Esophagus (tissue), 2 donors: Measurements from ENCODE around the gene LCE2B. TPM values are rescaled to one million over a fixed set of nuclear protein-coding genes. Genes with fewer than 3 reads are reported as not detected.

Experiments used
- H3K27ac ChIP-seq, 2 donors: one replicate each; pipeline ENCODE4 v1.5.1; 2013; ENCODE audit warnings: low read depth in 2 of 2, mild to moderate bottlenecking in 2 of 2, inconsistent platforms in 1 of 2, low read length in 1 of 2, moderate library complexity in 1 of 2
- H3K27me3 ChIP-seq, 2 donors: one replicate each; pipeline ENCODE4 v1.6.1; 2013; ENCODE audit warnings: low read length in 2 of 2, control low read depth in 1 of 2, mild to moderate bottlenecking in 1 of 2; ENCODE audit not compliant: insufficient read depth in 2 of 2, control insufficient read depth in 1 of 2
- H3K36me3 ChIP-seq, 2 donors: one replicate each; pipeline ENCODE4 v1.6.1; 2013; ENCODE audit warnings: low read length in 1 of 2; ENCODE audit not compliant: control insufficient read depth in 2 of 2, insufficient read depth in 2 of 2
- H3K4me1 ChIP-seq, 2 donors: one replicate each; pipeline ENCODE4 v1.6.1; 2013; ENCODE audit warnings: low read length in 1 of 2; ENCODE audit not compliant: control insufficient read depth in 2 of 2, insufficient read depth in 2 of 2
- H3K4me3 ChIP-seq, 2 donors: one replicate each; pipeline ENCODE4 v1.5.1; 2013; ENCODE audit warnings: low read length in 2 of 2, mild to moderate bottlenecking in 2 of 2, low read depth in 1 of 2, moderate library complexity in 1 of 2
- H3K9me3 ChIP-seq, 2 donors: one replicate each; pipeline ENCODE4 v1.6.1; 2013; ENCODE audit warnings: mild to moderate bottlenecking in 2 of 2, low read depth in 1 of 2, low read length in 1 of 2, moderate library complexity in 1 of 2; ENCODE audit not compliant: control insufficient read depth in 2 of 2, insufficient read depth in 1 of 2
- WGBS, 2 donors: extraction: QIAGEN DNeasy Blood & Tissue Kit; methylation state at CpG; one replicate each; pipeline ENCODE4 v1.1.7; 2013; 5-methylcytosine and 5-hydroxymethylcytosine counted together
- polyA plus RNA-seq, 2 donors: library from polyadenylated mRNA; stranded (reverse); fragments of 200-250 nt; gene quantifications; one replicate each; pipeline ENCODE4 v1.2.3, GENCODE V29; 2013
- donor health status: healthy with polysubstance abuse.
- donor health status: Bipolar disorder and iron deficiency.

Gene LCE2B
- polyA plus RNA-seq, 2 donors, result not detected

DNA sequence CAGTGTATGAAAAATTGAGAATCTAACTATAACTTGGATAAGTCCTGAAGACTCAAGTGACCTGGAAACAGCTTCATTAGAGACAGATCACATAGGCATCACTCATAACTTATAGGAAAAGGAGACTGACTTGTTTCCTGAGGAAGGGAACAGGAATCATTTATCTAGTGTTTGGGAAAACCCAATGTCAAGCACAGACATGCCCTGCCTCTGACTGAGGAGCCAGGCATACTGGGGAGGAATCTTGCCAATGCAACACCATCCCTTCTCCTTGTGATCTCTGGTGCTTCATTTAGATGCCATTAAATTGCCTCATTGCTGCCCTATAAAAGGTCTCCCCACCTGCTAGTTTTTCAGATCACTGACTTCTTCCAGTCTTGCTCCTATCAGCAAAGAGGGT, 32.3 kb downstream of the LCE2B start:
- Histone ChIP-seq H3K4me1 (peaks cover 0 to 2% of the 10 kb centered on the region in 2 donors), H3K4me3 (no peak overlapping the region), H3K9me3 (peaks cover 0 to 2% of the 10 kb centered on the region in 2 donors), H3K27ac (no peak overlapping the region), H3K27me3 (no peaks in the 10 kb centered on the region), H3K36me3 (no peaks in the 10 kb centered on the region)

DNA sequence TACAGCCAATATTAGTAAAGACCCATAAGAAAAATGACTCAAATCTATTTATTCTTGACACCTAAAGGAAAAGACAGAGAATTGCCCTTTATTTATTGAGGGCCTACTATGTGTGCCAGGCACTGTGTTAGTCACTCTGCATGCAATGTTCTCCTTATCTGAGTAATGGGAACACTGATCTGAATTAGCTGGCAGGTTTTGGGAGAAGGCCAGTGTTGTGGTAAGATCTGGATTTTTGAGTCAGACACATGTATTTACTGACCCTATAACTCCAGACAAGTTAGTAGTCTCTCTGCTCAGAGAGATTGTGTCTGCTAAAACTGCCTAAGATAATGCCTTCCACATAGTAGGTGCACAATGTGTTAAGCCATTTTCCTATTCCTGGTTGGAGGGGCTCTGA, 39.3 kb downstream of the LCE2B start:
- H3K27ac ChIP-seq, result no peak overlapping the region
- no peaks in the 10 kb centered on the region for H3K4me1 ChIP-seq
- no peaks in the 10 kb centered on the region for H3K9me3 ChIP-seq
- H3K4me3 ChIP-seq, result no peak overlapping the region
- no peaks in the 10 kb centered on the region for H3K27me3 ChIP-seq
- H3K36me3 ChIP-seq, result no peaks in the 10 kb centered on the region

DNA sequence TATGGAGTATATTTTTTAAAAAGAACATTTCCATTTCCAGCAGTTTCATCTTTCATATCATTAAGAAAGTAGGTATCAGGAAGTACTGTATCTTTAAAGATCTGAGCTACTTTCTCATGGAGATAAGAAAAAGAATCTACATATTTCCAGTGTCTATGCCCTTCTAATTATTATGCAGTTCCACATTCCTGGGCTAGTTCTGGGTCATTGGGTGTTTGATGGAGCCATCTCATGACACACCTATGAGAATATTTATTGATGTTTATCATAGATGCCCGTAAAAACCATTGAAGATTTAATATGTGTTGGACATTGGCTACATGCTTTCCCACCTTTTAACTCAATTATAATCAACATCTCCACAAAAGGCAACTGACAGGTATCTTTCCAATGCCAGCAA, 43.1 kb downstream of the LCE2B start:
- 72 to 78% methylated on average over 1 of the region's 1 CpG for WGBS, 2 donors
- Histone ChIP-seq H3K4me1 (no peaks in the 10 kb centered on the region), H3K27me3 (no peaks in the 10 kb centered on the region), H3K27ac (no peak overlapping the region), H3K4me3 (no peak overlapping the region), H3K36me3 (no peaks in the 10 kb centered on the region), H3K9me3 (no peaks in the 10 kb centered on the region)

DNA sequence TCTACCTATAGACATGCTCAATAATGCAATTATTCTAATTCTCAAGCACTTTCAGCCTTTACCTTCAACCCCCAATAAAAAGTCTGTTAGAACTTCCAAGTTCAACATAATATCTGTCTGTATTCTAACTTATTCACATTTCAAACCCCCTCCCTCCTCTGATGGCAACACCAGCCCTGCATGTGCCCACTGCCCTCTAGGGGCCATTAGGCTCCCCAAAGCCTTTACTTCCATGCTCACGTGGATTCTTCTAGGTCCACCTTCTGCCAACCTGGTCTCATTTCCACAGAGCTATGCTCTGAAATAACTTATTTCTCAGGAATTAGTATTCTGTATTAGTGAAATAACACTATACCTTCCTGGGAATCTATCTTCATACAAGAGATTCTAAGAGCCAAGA, 49.7 kb downstream of the LCE2B start:
- no peak overlapping the region for H3K4me3 ChIP-seq
- WGBS, 2 donors, result 29 to 55% methylated on average over 1 of the region's 1 CpG
- H3K27ac ChIP-seq, result no peak overlapping the region
- no peaks in the 10 kb centered on the region for H3K36me3 ChIP-seq
- H3K9me3 ChIP-seq, result no peaks in the 10 kb centered on the region
- H3K27me3 ChIP-seq, result no peaks in the 10 kb centered on the region
- H3K4me1 ChIP-seq, result no peaks in the 10 kb centered on the region

Other genes with a start within 250 kb of the LCE2B start
- under 1 TPM in 1 of 2 donors, not detected in 1; 0.18 TPM for gene LCE5A, start 175.3 kb upstream of the LCE2B start, polyA plus RNA-seq
- gene CRCT1, start 171.6 kb upstream of the LCE2B start, polyA plus RNA-seq, result 1,000 to 10,000 TPM in 1 of 2 donors, 100 to 1,000 TPM in 1; 659 to 3,090 TPM
- 100 to 1,000 TPM in 1 of 2 donors, 1 to 10 TPM in 1; 5.0 to 110 TPM for gene LCE3E, start 119.3 kb upstream of the LCE2B start, polyA plus RNA-seq
- 100 to 1,000 TPM in 1 of 2 donors, 1 to 10 TPM in 1; 3.6 to 546 TPM for gene LCE3D, start 105.6 kb upstream of the LCE2B start, polyA plus RNA-seq
- not detected for gene LCE3C, start 85.9 kb upstream of the LCE2B start, polyA plus RNA-seq
- not detected for gene LCE3B, start 72.3 kb upstream of the LCE2B start, polyA plus RNA-seq
- gene LCE3A, start 63.0 kb upstream of the LCE2B start, polyA plus RNA-seq, result not detected
- not detected for gene LCE2D, start 22.7 kb upstream of the LCE2B start, polyA plus RNA-seq
- not detected for gene LCE2C, start 10.8 kb upstream of the LCE2B start, polyA plus RNA-seq
- gene LCE2A, start 12.2 kb downstream of the LCE2B start, polyA plus RNA-seq, result not detected
- not detected for gene LCE4A, start 22.0 kb downstream of the LCE2B start, polyA plus RNA-seq
- 10 to 100 TPM in 1 of 2 donors, under 1 TPM in 1; 0.44 to 23.9 TPM for gene KPRP, start 71.9 kb downstream of the LCE2B start, polyA plus RNA-seq
- gene LCE1F, start 89.0 kb downstream of the LCE2B start, polyA plus RNA-seq, result not detected
- under 1 TPM in 1 of 2 donors, not detected in 1; 0.04 TPM for gene LCE1E, start 100.1 kb downstream of the LCE2B start, polyA plus RNA-seq
- gene LCE1D, start 110.6 kb downstream of the LCE2B start, polyA plus RNA-seq, result not detected
- under 1 TPM in 1 of 2 donors, not detected in 1; 0.32 TPM for gene LCE1C, start 120.5 kb downstream of the LCE2B start, polyA plus RNA-seq
- not detected for gene LCE1B, start 125.8 kb downstream of the LCE2B start, polyA plus RNA-seq
- gene LCE1A, start 141.3 kb downstream of the LCE2B start, polyA plus RNA-seq, result not detected
- gene LCE6A, start 156.7 kb downstream of the LCE2B start, polyA plus RNA-seq, result not detected
- gene LCE7A, start 173.9 kb downstream of the LCE2B start, polyA plus RNA-seq, result not detected
- not detected for gene SMCP, start 192.2 kb downstream of the LCE2B start, polyA plus RNA-seq
- gene IVL, start 222.4 kb downstream of the LCE2B start, polyA plus RNA-seq, result 100 to 1,000 TPM; 161 to 344 TPM